HEK293T (cell line): ENCODE data around the gene BMPR1B.

Experiments used
- ARNT ChIP-seq: fragments of 450-650 bp; IDR thresholded peaks from 2 replicates; pipeline ENCODE4 v1.6.1; 2017; ENCODE audit warnings: mild to moderate bottlenecking
- BHLHE40 ChIP-seq: fragments of 450-650 bp; IDR thresholded peaks from 2 replicates; pipeline ENCODE4 v1.6.1; 2016; ENCODE audit warnings: mild to moderate bottlenecking, moderate library complexity, borderline replicate concordance
- FOXM1 ChIP-seq: fragments of 450-650 bp; IDR thresholded peaks from 2 replicates; pipeline ENCODE4 v1.6.1; 2017; ENCODE audit warnings: mild to moderate bottlenecking, borderline replicate concordance
- LEF1 ChIP-seq: fragments of 450-650 bp; IDR thresholded peaks from 2 replicates; pipeline ENCODE4 v1.6.1; 2017; ENCODE audit warnings: mild to moderate bottlenecking, borderline replicate concordance

DNA sequence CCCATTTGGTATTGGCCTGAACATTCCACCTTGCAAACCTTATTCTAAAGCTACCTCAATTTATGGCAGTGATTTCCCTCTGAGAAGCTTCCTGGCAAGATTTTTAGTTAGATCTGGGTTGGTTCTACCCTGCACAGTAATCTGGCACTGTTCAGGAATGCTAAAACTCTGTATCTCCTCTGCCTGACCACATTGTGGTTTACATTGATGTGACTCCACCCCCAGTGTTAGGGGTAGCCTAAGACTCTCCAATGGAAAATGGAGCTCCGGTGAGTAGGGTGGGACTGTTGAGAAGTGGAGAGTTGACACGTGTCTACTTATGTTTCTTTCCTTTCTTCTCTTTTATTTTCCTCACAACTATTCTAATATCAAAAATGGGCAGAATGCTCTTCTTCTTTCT, 45.4 kb downstream of the BMPR1B start:
- no peak for TF ChIP-seq FOXM1
- no peak for TF ChIP-seq ARNT
- no peak for TF ChIP-seq LEF1
- no peak for TF ChIP-seq BHLHE40
